NCI-H146 treated with DMSO at 0.1 percent for 48 hours (cell line): Measurements from ENCODE around the gene R3HDM1.
"Not testable (repeated sequence)": the region's sequence is repeated elsewhere in the genome, so short reads cannot be mapped to it uniquely, and the experiment has no call there.

Experiments used
- DNase-seq: peaks from one replicate; lab custom pipeline; 2025; ENCODE audit not compliant: unreplicated experiment; lab: John Stamatoyannopoulos, UW

The R3HDM1 gene

GRCh38 chr2:135531231-135532197, at the start of gene R3HDM1:
Gene R3HDM1 (plus strand): TSS chr2:135531484. CDS start chr2:135604846, 73,362 bp downstream.
- peak; percentile 100 for DNase-seq

- DNase-seq: no peak
Measured at GRCh38 chr2:135485441-135485840, 45.8 kb upstream of the R3HDM1 start.

GRCh38 chr2:135490376-135490775, 40.9 kb upstream of the R3HDM1 start:
- DNase-seq: no peak

- no peak for DNase-seq
Measured at GRCh38 chr2:135494503-135494902, 36.8 kb upstream of the R3HDM1 start.

- DNase-seq: no peak
Measured at GRCh38 chr2:135494917-135495316, 36.4 kb upstream of the R3HDM1 start.

GRCh38 chr2:135498588-135498987, 32.7 kb upstream of the R3HDM1 start:
- not testable (repeated sequence) for DNase-seq

- DNase-seq: no peak
Measured at GRCh38 chr2:135504811-135505210, 26.5 kb upstream of the R3HDM1 start.

- DNase-seq: no peak
Measured at GRCh38 chr2:135510577-135510976, 20.7 kb upstream of the R3HDM1 start.

- DNase-seq: no peak
Measured at GRCh38 chr2:135512099-135512498, 19.2 kb upstream of the R3HDM1 start.

- no peak for DNase-seq
Measured at GRCh38 chr2:135525786-135526185, 5.5 kb upstream of the R3HDM1 start.

- DNase-seq: no peak
Measured at GRCh38 chr2:135528006-135528405, 3.3 kb upstream of the R3HDM1 start.

- DNase-seq: peak; percentile 99
Measured at GRCh38 chr2:135530313-135531230, 712 bp upstream of the R3HDM1 start, which contains the start of gene ZRANB3. Gene ZRANB3 (minus strand): TSS chr2:135531218.

GRCh38 chr2:135532581-135532980, 1.3 kb downstream of the R3HDM1 start:
- DNase-seq: no peak

GRCh38 chr2:135533545-135533944, 2.3 kb downstream of the R3HDM1 start:
- not testable (repeated sequence) for DNase-seq

- DNase-seq: no peak
Measured at GRCh38 chr2:135546436-135546835, 15.2 kb downstream of the R3HDM1 start.

GRCh38 chr2:135547311-135547710, 16.0 kb downstream of the R3HDM1 start:
- DNase-seq: no peak

- no peak for DNase-seq
Measured at GRCh38 chr2:135551356-135551755, 20.1 kb downstream of the R3HDM1 start.

- no peak for DNase-seq
Measured at GRCh38 chr2:135552887-135553286, 21.6 kb downstream of the R3HDM1 start.

GRCh38 chr2:135555311-135555710, 24.0 kb downstream of the R3HDM1 start:
- no peak for DNase-seq

GRCh38 chr2:135557530-135557929, 26.2 kb downstream of the R3HDM1 start:
- no peak for DNase-seq

GRCh38 chr2:135561925-135562324, 30.6 kb downstream of the R3HDM1 start:
- no peak for DNase-seq
